PFSK-1 (cell line): ENCODE results near the gene USP2.

Experiments
- FOXP2 ChIP-seq: optimal IDR thresholded peaks from 2 replicates; pipeline ENCODE3; 2011; ENCODE audit warnings: borderline replicate concordance, control low read depth, inconsistent platforms; ENCODE audit not compliant: insufficient read depth; ENCODE audit errors: extremely low read length, extremely low read depth
- POLR2AphosphoS5 ChIP-seq: IDR thresholded peaks from 2 replicates; pipeline ENCODE4 v1.6.1; 2012; ENCODE audit warnings: low read depth, mild to moderate bottlenecking, control low read depth, low read length, moderate library complexity
- SIN3A ChIP-seq: IDR thresholded peaks from 2 replicates; pipeline ENCODE4 v1.6.1; 2012; ENCODE audit warnings: mild to moderate bottlenecking, low read length, moderate library complexity, borderline replicate concordance; ENCODE audit not compliant: insufficient read depth
- TAF1 ChIP-seq: IDR thresholded peaks from 2 replicates; pipeline ENCODE4 v1.6.1; 2012; ENCODE audit warnings: low read length, control low read depth, borderline replicate concordance; ENCODE audit not compliant: insufficient read depth
- TF ChIP-seq, protein P1 (sequence below), 2 experiments: IDR thresholded peaks; 2 replicates each; pipeline versions ENCODE4 v1.6.1 to v1.8.0; 2011 to 2012; ENCODE audit warnings: low read depth in 2 of 2, low read length in 2 of 2, control low read depth in 1 of 2, inconsistent platforms in 1 of 2, mild to moderate bottlenecking in 1 of 2, moderate library complexity in 1 of 2; ENCODE audit not compliant: insufficient read depth in 1 of 2

DNA sequence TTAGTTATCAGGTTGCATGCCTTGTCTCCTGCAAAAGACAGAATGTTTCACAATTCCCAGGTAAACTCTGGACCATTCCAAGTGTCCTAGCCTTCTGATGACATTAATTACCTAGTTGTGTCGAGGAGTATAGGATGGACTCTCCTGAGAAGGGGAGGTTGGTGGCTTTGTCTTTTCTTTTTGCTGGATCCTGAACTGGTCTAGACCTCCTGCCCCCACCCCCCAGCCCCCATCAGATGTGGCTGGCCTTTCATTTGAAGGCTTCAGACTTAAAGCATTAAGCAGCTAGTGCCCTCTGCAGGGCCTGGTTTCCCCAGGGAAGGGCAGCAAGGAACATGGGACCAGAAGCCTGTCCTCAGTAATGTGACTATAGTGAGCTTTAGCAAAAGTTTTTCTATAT lies 74.3 kb downstream of the USP2 start:
- TF ChIP-seq POLR2AphosphoS5: no peak
- TF ChIP-seq SIN3A: no peak
- TF ChIP-seq, protein P1, sequence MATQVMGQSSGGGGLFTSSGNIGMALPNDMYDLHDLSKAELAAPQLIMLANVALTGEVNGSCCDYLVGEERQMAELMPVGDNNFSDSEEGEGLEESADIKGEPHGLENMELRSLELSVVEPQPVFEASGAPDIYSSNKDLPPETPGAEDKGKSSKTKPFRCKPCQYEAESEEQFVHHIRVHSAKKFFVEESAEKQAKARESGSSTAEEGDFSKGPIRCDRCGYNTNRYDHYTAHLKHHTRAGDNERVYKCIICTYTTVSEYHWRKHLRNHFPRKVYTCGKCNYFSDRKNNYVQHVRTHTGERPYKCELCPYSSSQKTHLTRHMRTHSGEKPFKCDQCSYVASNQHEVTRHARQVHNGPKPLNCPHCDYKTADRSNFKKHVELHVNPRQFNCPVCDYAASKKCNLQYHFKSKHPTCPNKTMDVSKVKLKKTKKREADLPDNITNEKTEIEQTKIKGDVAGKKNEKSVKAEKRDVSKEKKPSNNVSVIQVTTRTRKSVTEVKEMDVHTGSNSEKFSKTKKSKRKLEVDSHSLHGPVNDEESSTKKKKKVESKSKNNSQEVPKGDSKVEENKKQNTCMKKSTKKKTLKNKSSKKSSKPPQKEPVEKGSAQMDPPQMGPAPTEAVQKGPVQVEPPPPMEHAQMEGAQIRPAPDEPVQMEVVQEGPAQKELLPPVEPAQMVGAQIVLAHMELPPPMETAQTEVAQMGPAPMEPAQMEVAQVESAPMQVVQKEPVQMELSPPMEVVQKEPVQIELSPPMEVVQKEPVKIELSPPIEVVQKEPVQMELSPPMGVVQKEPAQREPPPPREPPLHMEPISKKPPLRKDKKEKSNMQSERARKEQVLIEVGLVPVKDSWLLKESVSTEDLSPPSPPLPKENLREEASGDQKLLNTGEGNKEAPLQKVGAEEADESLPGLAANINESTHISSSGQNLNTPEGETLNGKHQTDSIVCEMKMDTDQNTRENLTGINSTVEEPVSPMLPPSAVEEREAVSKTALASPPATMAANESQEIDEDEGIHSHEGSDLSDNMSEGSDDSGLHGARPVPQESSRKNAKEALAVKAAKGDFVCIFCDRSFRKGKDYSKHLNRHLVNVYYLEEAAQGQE (IDR thresholded peaks at IDR 0.05; ENCODE audit: insufficient read depth in 1 of 2, low read depth in 2 of 2, low read length in 2 of 2): no peak
- no peak for TF ChIP-seq TAF1
- TF ChIP-seq FOXP2: no peak
